Panc1 (cell line): ENCODE data around the gene TMEFF2. TPM values are rescaled to one million over a fixed set of nuclear protein-coding genes. Genes with fewer than 3 reads are reported as not detected.

Experiments used
- ATAC-seq: fragments of 200-7000 bp; cut with Tn5 transposase; 2 replicates; pipeline ENCODE4 v1.9.1; 2020; ENCODE audit warnings: mild to moderate bottlenecking, moderate library complexity
- BruUV-seq: library from RNA; stranded (reverse); fragments of 400-500 nt; replicated peaks from 2 replicates; lab custom pipeline; 2021; lab: Mats Ljungman, UMichigan
- CTCF ChIA-PET: fragments of 300-600 bp; sonication (Branson Sonifier 250); formaldehyde crosslinking; loops from one replicate; lab custom pipeline; 2022; ENCODE audit warnings: antibody characterized with exemption; lab: Charles Lee
- POLR2A ChIA-PET: fragments of 300-600 bp; sonication (Branson Sonifier 250); formaldehyde crosslinking; loops from one replicate; lab custom pipeline; 2022; ENCODE audit warnings: antibody characterized with exemption; lab: Charles Lee
- DNase-seq: peaks from one replicate; pipeline ENCODE4 v3.0.0-alpha.2; 2010; ENCODE audit warnings: low read depth, low spot score
- H3K27ac ChIP-seq: 2 replicates; pipeline ENCODE4 v1.5.1; 2011; ENCODE audit warnings: mild to moderate bottlenecking, low read length, inconsistent platforms
- H3K27me3 ChIP-seq: fragments of 200-500 bp; sonication (Bioruptor generic); 2 replicates; pipeline ENCODE4 v1.6.0; 2014; ENCODE audit warnings: low read length, inconsistent platforms; ENCODE audit not compliant: control insufficient read depth, insufficient read depth
- H3K36me3 ChIP-seq: fragments of 200-500 bp; sonication (Bioruptor generic); 2 replicates; pipeline ENCODE4 v1.5.1; 2014; ENCODE audit warnings: inconsistent platforms, mild to moderate bottlenecking, low read length, moderate library complexity; ENCODE audit not compliant: control insufficient read depth, insufficient read depth
- H3K4me1 ChIP-seq: 2 replicates; pipeline ENCODE4 v1.5.1; 2011; ENCODE audit warnings: inconsistent platforms, mild to moderate bottlenecking, low read length, moderate library complexity; ENCODE audit not compliant: control insufficient read depth, insufficient read depth
- H3K4me3 ChIP-seq, 2 experiments: 2 replicates each; pipeline ENCODE4 v1.5.1; 2011 to 2012; ENCODE audit warnings: low read depth in 2 of 2, low read length in 2 of 2, mild to moderate bottlenecking in 2 of 2, inconsistent platforms in 1 of 2, moderate library complexity in 1 of 2
- H3K9me3 ChIP-seq: fragments of 200-500 bp; sonication (Bioruptor generic); 2 replicates; pipeline ENCODE4 v1.5.1; 2014; ENCODE audit warnings: low read depth, mild to moderate bottlenecking, inconsistent platforms, low read length, moderate library complexity; ENCODE audit not compliant: control insufficient read depth, insufficient read depth
- POLR2AphosphoS5 ChIP-seq: IDR thresholded peaks from 2 replicates; pipeline ENCODE4 v1.6.1; 2012; ENCODE audit warnings: mild to moderate bottlenecking, low read depth, low read length, moderate library complexity
- SIN3A ChIP-seq: IDR thresholded peaks from 2 replicates; pipeline ENCODE4 v1.6.1; 2012; ENCODE audit warnings: low read depth, mild to moderate bottlenecking, low read length, moderate library complexity, borderline replicate concordance; ENCODE audit not compliant: insufficient read depth
- TCF7L2 ChIP-seq: IDR thresholded peaks from 2 replicates; pipeline ENCODE4 v1.6.1; 2011; ENCODE audit warnings: mild to moderate bottlenecking, low read depth, low read length, inconsistent platforms
- in situ Hi-C: cut with HindIII; loops from 2 replicates; pipeline ENCODE4 v1.10.0; 2016; ENCODE audit warnings: low sequenced_read_pairs, low pct_unique_long_range_greater_than_20kb
- intact Hi-C: fragments of 100-400 bp; cut with micrococcal nuclease; formaldehyde crosslinking; loops from one replicate; pipeline ENCODE4 v1.10.0; 2022; ENCODE audit not compliant: unreplicated experiment
- total RNA-seq: library from RNA; stranded (reverse); gene quantifications from one replicate; pipeline ENCODE4 v1.2.1, GENCODE V29; 2021; ENCODE audit not compliant: unreplicated experiment
- TF ChIP-seq, protein P1 (sequence below): fragments of 450-650 bp; IDR thresholded peaks from 2 replicates; pipeline ENCODE4 v1.5.1; 2017; ENCODE audit warnings: mild to moderate bottlenecking
- TF ChIP-seq, protein P2 (sequence below), 2 experiments: IDR thresholded peaks; 2 replicates each; pipeline ENCODE4 v1.6.1; 2011 to 2012; ENCODE audit warnings: low read depth in 2 of 2, control low read depth in 1 of 2, low read length in 1 of 2, mild to moderate bottlenecking in 1 of 2, moderate library complexity in 1 of 2; ENCODE audit not compliant: insufficient read depth in 1 of 2

The TMEFF2 gene
- total RNA-seq, 1 experiment from 2014 or later: 1.5 TPM

DNA sequence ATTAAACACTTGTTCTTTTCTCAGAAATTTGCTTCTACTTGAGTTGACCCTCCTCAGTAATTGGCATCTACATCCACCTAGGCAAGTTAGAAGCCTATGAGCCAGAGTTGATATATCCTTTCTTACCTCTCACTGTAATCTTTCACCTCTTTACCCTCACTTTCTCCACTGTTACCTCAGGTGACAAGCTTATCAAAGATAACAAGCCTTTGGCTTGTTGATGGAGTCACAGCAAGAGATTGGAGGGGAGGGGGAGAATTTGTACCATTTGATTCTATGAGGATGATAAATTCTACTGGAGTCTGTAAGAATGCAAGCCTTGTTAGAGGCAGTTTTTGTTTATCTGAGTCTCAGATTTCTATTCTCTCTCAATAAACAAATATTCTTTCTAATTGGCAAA lies 176.9 kb downstream of the TMEFF2 start:
- no peak for ATAC-seq

DNA sequence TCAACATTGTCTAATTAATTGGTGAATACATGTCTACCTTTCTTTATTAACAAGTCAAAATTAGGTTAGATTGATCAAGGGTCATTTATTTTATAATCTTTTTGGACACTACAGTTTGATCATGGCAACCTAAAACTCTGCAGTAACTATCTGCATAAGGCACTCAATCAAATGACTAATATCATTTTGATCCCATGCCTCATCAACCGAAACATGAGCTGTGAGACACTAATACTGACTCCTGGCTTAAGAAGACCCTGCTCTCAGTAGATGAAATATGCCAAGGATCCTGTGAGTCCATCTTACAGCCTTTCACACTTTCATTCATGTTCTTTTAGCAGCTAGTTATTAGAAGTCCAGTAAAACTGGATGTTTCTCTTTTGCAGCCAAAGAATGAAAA lies 178.5 kb downstream of the TMEFF2 start:
- H3K9me3 ChIP-seq: no peaks in the 10 kb centered on the region
- H3K27me3 ChIP-seq: no peaks in the 10 kb centered on the region
- ATAC-seq: no peak
- BruUV-seq: no TSS peak
- no peaks in the 10 kb centered on the region for H3K36me3 ChIP-seq
- no peak overlapping the region for H3K4me3 ChIP-seq
- no peak for DNase-seq
- ChIA-PET CTCF (no interaction called here), POLR2A (no interaction called here)
- TF ChIP-seq, protein P1, sequence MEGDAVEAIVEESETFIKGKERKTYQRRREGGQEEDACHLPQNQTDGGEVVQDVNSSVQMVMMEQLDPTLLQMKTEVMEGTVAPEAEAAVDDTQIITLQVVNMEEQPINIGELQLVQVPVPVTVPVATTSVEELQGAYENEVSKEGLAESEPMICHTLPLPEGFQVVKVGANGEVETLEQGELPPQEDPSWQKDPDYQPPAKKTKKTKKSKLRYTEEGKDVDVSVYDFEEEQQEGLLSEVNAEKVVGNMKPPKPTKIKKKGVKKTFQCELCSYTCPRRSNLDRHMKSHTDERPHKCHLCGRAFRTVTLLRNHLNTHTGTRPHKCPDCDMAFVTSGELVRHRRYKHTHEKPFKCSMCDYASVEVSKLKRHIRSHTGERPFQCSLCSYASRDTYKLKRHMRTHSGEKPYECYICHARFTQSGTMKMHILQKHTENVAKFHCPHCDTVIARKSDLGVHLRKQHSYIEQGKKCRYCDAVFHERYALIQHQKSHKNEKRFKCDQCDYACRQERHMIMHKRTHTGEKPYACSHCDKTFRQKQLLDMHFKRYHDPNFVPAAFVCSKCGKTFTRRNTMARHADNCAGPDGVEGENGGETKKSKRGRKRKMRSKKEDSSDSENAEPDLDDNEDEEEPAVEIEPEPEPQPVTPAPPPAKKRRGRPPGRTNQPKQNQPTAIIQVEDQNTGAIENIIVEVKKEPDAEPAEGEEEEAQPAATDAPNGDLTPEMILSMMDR: no peak
- in situ Hi-C loops (no loop called here), intact Hi-C loops (no loop called here)
- H3K27ac ChIP-seq: no peak overlapping the region
- no peaks in the 10 kb centered on the region for H3K4me1 ChIP-seq

More for the DNA sequence above, 176.9 kb downstream of the TMEFF2 start:
- Histone ChIP-seq H3K4me3 (no peak overlapping the region), H3K27ac (no peak overlapping the region), H3K27me3 (no peaks in the 10 kb centered on the region), H3K36me3 (no peaks in the 10 kb centered on the region), H3K4me1 (no peaks in the 10 kb centered on the region), H3K9me3 (no peaks in the 10 kb centered on the region)
- intact Hi-C loops (no loop called here), in situ Hi-C loops (no loop called here)
- no TSS peak for BruUV-seq
- CTCF ChIA-PET: no interaction called here
- POLR2A ChIA-PET: no interaction called here
- no peak for DNase-seq
- TF ChIP-seq POLR2AphosphoS5 (no peak), TCF7L2 (no peak), SIN3A (no peak)
- TF ChIP-seq, protein P1: no peak
- TF ChIP-seq, protein P2, sequence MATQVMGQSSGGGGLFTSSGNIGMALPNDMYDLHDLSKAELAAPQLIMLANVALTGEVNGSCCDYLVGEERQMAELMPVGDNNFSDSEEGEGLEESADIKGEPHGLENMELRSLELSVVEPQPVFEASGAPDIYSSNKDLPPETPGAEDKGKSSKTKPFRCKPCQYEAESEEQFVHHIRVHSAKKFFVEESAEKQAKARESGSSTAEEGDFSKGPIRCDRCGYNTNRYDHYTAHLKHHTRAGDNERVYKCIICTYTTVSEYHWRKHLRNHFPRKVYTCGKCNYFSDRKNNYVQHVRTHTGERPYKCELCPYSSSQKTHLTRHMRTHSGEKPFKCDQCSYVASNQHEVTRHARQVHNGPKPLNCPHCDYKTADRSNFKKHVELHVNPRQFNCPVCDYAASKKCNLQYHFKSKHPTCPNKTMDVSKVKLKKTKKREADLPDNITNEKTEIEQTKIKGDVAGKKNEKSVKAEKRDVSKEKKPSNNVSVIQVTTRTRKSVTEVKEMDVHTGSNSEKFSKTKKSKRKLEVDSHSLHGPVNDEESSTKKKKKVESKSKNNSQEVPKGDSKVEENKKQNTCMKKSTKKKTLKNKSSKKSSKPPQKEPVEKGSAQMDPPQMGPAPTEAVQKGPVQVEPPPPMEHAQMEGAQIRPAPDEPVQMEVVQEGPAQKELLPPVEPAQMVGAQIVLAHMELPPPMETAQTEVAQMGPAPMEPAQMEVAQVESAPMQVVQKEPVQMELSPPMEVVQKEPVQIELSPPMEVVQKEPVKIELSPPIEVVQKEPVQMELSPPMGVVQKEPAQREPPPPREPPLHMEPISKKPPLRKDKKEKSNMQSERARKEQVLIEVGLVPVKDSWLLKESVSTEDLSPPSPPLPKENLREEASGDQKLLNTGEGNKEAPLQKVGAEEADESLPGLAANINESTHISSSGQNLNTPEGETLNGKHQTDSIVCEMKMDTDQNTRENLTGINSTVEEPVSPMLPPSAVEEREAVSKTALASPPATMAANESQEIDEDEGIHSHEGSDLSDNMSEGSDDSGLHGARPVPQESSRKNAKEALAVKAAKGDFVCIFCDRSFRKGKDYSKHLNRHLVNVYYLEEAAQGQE (IDR thresholded peaks at IDR 0.05; ENCODE audit: insufficient read depth in 1 of 2, low read depth in 2 of 2, low read length in 1 of 2): no peak
